ENCODE measurements around the gene RNASE7. TPM values are rescaled to one million over a fixed set of nuclear protein-coding genes. Genes with fewer than 3 reads are reported as not detected.
"Not testable (repeated sequence)": the region's sequence is repeated elsewhere in the genome, so short reads cannot be mapped to it uniquely, and the experiment has no call there.

Gene RNASE7
- not detected for total RNA-seq

- DNase-seq (ENCODE audit: low read depth in 2 of 3, low spot score in 2 of 3): peak in 1 of 3 donors; percentile 29
Measured at GRCh38 chr14:21041676-21042433, at the start of gene RNASE7. TSS of gene RNASE7 (plus strand) at chr14:21042362. CDS start at chr14:21042993, 631 bp downstream.

- DNase-seq (ENCODE audit: low read depth in 2 of 3, low spot score in 2 of 3): no peak
Measured at GRCh38 chr14:20996521-20996920, 45.6 kb upstream of the RNASE7 start.

DNA sequence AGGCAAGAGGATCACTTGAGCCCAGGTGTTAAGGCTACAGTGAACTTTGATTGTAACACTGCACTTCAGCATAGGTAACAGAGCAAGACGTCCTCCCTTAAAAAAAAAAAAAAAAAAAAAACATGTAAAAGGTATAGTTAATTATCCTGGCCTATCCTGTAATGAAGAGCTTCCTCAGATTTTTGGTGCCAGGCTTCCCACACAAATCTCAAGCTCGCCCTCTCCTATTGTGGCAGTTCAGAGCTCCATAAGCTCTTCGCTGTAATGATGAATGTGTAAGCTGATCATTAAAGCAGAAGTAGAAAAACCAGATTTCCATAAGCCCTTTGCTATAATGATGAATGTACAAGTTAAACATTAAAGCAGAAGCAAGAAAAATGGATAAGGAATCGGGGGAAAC lies 45.0 kb upstream of the RNASE7 start:
- DNase-seq (ENCODE audit: low read depth in 2 of 3, low spot score in 2 of 3): no peak

DNA sequence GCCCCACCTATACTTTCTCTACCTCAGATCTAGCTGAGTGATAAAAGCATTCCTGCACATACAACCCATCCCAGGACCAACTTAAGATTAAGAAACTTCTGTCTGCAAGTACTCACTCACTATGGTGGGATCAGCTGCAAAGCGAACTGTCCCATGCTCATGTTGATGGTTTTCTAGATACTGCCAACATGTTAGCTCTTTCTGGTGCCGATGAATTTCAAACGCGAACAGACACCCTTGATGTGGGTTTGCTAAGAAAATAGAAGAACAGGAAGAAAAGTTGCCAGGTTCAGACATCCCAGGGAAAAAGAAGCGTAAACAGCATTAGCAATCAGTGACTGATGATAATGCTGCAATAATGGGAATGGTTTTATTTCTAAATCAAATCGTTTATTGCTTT lies 44.6 kb upstream of the RNASE7 start:
- DNase-seq (ENCODE audit: low read depth in 2 of 3, low spot score in 2 of 3): no peak

GRCh38 chr14:20998139-20998538 lies 44.0 kb upstream of the RNASE7 start:
- DNase-seq (ENCODE audit: low read depth in 2 of 3, low spot score in 2 of 3): no peak

DNA sequence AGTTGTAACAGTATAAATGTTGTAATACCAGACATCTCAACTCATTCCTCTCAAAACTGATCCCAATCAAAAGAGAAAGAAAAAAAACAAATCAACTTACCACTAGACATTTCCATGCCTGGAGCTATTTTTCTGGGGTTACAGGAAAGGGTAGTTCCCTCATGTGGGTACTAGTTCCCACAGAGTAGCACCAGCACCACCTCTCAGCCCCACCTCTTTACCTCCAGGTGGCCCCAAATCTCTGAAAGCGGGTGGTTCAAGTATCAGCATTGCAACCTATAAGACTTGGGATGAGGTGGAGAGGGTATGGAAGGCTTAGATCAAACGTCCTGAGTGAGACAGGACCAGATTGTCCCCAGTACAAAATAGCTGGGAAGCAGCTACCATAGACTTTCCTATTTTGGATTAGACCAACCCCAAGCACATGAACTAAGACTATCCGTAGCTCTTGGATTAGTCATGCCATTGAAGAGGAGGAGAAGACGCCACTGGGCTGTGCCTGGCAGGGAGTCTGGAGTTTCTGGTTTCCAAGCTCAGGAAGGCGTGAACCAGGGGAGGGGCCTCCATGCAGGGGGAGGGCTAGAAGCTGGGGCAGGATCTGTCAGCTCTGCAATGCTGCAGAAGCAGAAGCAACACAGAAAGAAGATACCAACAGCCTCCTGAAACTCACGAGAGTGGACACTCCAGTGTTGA lies 43.3 kb upstream of the RNASE7 start, which contains the start of gene SLC39A2:
Gene SLC39A2 (plus strand): TSS at position 620 of the 693 bp plus-strand sequence. CDS start 154 bp downstream, outside the sequence.
- DNase-seq (ENCODE audit: low read depth in 2 of 3, low spot score in 2 of 3): no peak

- DNase-seq (ENCODE audit: low read depth in 2 of 3, low spot score in 2 of 3): no peak
Measured at GRCh38 chr14:20999591-20999990, 42.6 kb upstream of the RNASE7 start.

DNA sequence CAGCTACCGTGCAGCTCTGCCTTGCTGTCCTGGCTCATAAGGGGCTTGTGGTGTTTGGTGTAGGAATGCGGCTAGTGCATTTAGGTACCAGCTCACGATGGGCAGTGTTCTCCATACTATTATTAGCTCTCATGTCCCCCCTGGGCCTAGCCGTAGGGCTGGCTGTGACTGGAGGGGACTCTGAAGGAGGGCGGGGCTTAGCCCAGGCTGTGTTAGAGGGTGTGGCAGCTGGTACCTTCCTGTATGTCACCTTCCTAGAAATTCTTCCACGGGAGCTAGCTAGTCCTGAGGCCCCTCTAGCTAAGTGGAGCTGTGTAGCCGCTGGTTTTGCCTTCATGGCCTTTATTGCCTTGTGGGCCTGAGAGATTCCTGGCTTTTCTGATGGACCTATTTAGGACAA lies 40.9 kb upstream of the RNASE7 start:
- DNase-seq (ENCODE audit: low read depth in 2 of 3, low spot score in 2 of 3): no peak

- no peak for DNase-seq (ENCODE audit: low read depth in 2 of 3, low spot score in 2 of 3)
Measured at GRCh38 chr14:21003788-21004346, 38.3 kb upstream of the RNASE7 start.

DNA sequence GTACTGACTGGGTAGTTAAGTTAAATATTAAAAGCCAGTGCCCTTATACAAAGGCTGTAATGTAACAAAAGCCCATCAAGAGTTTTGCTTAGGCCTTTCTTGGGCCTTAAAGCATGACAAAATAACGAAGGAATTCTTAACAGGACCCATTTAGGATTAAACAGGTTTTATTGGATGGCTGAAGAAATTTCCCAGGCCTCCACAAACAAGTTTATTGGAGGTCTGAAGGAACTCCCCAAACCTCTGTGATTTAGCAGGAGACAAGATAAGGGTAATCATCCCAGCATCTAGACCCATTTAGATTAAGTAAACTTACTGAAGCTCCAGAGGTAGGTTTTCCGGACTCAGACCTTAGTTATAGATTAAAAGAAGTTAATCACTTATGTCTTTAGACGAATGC lies 32.4 kb upstream of the RNASE7 start:
- DNase-seq (ENCODE audit: low read depth in 2 of 3, low spot score in 2 of 3): not testable (repeated sequence)

GRCh38 chr14:21011136-21011535 lies 31.0 kb upstream of the RNASE7 start:
- no peak for DNase-seq (ENCODE audit: low read depth in 2 of 3, low spot score in 2 of 3)

DNA sequence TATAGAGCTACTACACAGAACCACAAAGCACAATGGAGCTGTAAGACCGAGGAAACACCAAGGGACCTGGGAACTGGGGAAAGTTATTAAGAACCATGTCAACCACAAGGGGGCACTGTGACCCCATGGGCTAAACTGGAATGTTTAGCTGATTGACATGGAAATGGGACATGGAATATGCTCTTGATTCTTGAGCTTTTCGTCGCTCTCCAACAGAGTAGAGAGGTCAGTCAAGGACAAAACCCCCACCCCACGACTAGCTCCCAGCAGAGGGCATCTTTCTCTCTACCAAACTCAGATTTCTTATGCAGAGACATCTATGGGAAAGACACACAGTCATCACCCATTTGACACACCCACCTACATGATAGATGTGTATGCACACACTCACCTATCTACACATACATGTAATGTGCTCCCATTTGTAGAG lies 27.4 kb upstream of the RNASE7 start:
- DNase-seq (ENCODE audit: low read depth in 2 of 3, low spot score in 2 of 3): peak; percentile 73 to 90 (median 76)

- DNase-seq (ENCODE audit: low read depth in 2 of 3, low spot score in 2 of 3): no peak
Measured at GRCh38 chr14:21015312-21015711, 26.9 kb upstream of the RNASE7 start.

DNA sequence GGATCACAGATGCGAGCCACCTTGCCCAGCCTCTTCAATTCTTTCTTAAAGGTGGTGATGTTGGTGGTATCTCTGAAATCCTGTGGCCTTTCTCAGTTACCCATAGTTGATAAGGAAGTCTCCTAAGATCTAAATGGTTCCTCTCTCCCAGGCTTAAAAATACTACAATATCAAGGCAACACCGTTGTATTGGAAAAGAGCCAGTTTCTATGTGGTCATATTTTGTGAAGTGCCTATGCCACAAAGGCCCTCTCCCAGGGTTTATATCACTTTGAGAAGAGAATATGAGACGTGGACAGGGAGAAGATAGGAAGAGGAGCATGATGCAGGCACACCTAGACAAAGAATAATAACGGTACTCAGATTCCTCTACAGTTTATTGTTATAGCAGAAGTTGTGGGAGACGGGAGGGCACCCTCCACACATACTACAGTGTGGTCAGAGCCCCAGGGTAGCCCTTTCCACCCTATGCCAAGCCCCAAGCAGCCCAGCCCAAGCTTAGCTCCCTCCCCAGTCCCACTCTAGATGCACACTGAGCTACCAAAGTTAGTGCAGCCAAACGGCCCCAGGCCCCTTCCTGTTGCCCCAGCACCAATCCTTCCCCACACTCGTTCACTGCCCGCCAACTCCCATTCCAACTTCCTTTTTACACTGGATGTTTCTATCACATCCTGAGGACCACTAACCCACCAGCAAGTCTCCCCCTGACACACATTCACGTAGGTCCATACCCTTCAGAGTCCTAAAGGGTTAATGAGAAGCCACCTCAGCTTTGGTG lies 25.6 kb upstream of the RNASE7 start:
- DNase-seq (ENCODE audit: low read depth in 2 of 3, low spot score in 2 of 3): no peak

DNA sequence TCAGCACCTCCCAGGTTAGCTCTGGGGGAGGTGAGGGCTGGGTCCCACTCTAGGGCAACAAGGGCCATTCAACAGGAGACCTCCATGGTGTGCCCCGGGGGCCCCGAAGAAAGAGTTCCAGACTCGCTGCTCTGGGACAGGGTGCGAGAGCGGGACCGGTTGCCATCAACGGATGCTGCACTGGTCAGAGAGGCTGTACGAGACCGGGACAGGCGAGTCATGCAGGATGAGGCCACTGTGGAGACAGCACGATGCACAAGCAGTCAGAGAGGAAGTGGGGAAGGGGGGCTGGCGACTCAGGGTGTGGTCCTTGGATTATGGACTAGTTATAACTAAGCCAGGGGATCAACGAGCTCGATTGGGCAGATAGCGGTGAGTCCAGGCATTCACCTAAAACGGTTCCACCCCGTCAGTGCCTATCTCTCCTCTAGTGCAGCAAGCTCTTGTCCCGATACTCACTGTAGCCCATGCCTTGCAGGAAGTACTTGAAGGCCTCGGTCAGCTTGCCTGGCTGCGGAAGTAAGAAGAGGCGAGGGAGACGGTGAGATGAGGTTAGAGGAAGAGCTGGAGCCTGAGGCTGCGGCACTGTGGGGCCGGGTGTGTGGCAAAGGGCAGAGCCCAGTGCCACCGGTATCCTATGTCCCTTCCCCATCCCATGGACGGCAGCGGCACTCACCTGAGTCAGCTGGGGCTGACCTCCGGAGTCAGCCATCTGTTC lies 24.5 kb upstream of the RNASE7 start:
- DNase-seq (ENCODE audit: low read depth in 2 of 3, low spot score in 2 of 3): no peak

GRCh38 chr14:21018286-21018685 lies 23.9 kb upstream of the RNASE7 start:
- DNase-seq (ENCODE audit: low read depth in 2 of 3, low spot score in 2 of 3): no peak

DNA sequence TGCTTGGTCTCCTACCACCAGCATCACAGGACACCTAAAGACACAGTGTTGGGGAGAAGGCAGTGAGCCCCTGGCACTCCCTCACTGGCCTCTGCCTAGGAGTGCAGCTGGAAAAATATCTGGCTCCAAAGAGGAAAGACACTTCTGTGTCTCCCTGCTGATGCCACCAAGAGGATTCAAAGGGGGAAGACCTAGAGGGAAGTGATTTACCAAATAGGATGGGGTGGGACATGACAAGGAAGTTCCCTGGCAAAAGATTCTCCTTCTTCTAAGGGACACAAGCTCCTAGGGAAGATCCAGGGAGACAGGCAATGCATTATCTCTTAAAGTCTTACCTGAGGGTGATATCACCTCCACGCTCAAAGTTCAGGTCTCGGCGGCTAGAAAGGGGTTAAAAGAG lies 23.4 kb upstream of the RNASE7 start:
- DNase-seq (ENCODE audit: low read depth in 2 of 3, low spot score in 2 of 3): no peak

DNA sequence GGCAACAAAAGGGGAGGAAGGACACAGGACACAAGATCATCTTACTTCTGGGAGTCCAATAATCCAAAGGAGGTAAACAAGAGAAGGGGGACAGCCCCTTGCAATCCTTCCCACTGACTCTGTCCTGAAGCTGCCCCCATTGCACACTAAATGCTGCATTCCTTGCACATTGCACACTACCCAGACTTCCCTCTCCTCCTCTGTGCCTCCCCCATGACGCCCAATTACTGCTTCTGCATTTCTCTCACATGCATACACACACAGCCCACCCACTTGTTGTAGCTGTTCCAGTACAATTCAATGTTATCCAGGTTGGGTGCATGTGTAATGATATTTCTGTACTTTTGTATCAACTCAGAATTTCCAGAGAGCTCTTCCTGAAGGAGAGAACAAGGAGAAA lies 22.8 kb upstream of the RNASE7 start:
- no peak for DNase-seq (ENCODE audit: low read depth in 2 of 3, low spot score in 2 of 3)

DNA sequence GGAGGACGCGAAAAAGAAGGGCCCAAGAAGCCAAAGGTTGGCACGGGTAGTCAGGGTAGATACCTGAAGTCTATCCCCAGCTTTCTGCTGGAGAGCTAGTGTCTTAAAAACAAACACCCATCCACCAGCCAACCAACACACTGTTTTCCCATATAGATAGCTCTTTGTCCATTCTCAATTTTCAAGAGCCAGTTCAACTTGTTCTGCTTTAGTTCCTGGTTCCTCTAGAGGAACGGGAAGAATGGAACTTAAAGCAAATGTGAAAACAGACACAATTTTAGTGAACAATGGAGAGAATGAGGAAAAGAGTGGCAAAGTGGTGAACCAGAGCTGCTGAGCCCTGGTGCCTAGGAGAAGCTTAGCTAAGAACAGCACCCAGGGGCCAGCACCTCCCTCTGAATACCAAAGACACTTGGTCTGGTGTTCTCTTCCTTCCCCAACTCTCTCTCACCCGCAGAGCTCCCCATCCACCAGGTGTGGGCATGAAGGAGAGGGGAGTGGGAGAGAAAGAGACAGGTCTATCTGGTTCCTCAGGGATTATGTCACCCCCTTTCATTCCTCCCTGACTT lies 21.1 kb upstream of the RNASE7 start:
- DNase-seq (ENCODE audit: low read depth in 2 of 3, low spot score in 2 of 3): no peak

GRCh38 chr14:21022686-21023085 lies 19.5 kb upstream of the RNASE7 start:
- DNase-seq (ENCODE audit: low read depth in 2 of 3, low spot score in 2 of 3): no peak
